Measurements from ENCODE around the gene ACHE.
"Not testable (repeated sequence)": the region's sequence is repeated elsewhere in the genome, so short reads cannot be mapped to it uniquely, and the experiment has no call there.

The ACHE gene

DNA sequence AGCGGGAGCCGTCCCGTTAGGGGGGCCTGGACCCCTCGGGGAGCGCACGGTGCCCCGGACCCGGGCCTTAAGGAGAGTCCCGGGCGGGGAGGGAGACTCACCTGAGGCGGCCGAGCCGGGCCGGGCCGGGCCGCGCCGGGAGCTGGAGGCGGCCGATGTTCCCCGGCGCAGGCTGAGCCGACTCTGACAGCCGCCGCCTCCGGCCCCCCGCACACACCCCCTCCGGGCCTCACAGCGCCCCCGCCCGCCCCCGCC is at the start of gene ACHE:
Gene ACHE, minus strand, starts transcription at position 188 of the 255 bp plus-strand sequence. CDS start 1,656 bp downstream, outside the sequence.
- no peaks in the 10 kb centered on the region for H3K36me3 ChIP-seq (ENCODE audit: insufficient read depth, low read length)
- H3K9ac ChIP-seq (ENCODE audit: low read depth, low read length) = peak within 1 kb of the TSS; percentile 70
- no peaks in the 10 kb centered on the region for H3K9me3 ChIP-seq (ENCODE audit: control insufficient read depth, insufficient read depth, low read length)
- H3K4me1 ChIP-seq (ENCODE audit: insufficient read depth, low read length) = no peaks in the 10 kb centered on the region; the same call in 1 of the 2 replicates

DNA sequence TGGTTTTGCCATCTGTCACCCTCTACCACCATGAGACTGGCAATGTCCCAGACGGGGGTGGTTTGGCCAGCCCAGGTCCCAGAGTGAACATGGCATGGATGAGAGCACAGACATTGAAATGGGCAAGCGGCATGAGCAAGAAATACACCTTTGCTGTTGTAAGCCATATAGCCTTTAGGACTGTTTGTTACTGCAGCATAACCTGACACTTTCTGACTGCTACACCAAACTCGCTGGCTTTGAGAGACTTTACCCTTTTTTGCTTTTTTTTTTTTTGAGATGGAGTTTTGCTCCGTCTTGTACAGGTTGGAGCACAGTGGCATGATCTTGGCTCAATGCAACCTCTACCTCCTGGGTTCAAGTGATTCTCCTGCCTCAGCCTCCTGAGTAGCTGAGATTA is 48.5 kb upstream of the ACHE start:
- no peak overlapping the region for H3K9ac ChIP-seq (ENCODE audit: low read depth, low read length)
- H3K4me1 ChIP-seq (ENCODE audit: insufficient read depth, low read length) = no peaks in the 10 kb centered on the region; the same call in 1 of the 2 replicates
- no peaks in the 10 kb centered on the region; the same call in 1 of the 2 replicates for H3K36me3 ChIP-seq (ENCODE audit: insufficient read depth, low read length)
- no peaks in the 10 kb centered on the region; the same call in 1 of the 2 replicates for H3K9me3 ChIP-seq (ENCODE audit: control insufficient read depth, insufficient read depth, low read length)

DNA sequence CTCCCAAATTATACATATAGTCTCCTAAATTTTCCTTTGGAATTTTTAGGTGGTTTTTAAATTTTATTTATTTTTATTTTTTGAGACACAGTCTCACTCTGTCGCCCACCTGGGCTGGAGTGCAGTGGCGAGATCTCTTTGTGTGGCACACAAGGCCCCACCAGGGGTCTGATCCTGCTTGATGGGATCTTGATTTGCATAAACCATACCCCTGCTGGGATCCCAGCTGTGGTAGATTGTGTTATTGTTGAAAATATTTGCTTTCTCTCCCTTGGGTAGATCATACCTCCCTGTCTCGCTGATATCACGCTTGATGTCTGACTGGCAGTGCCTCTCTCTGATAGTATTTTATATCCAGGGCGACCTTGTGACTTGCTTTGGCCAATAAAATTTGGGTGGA is 48.0 kb upstream of the ACHE start:
- no peaks in the 10 kb centered on the region; the same call in 1 of the 2 replicates for H3K9me3 ChIP-seq (ENCODE audit: control insufficient read depth, insufficient read depth, low read length)
- no peak overlapping the region for H3K9ac ChIP-seq (ENCODE audit: low read depth, low read length)
- no peaks in the 10 kb centered on the region; the same call in 1 of the 2 replicates for H3K36me3 ChIP-seq (ENCODE audit: insufficient read depth, low read length)
- no peaks in the 10 kb centered on the region; the same call in 1 of the 2 replicates for H3K4me1 ChIP-seq (ENCODE audit: insufficient read depth, low read length)

DNA sequence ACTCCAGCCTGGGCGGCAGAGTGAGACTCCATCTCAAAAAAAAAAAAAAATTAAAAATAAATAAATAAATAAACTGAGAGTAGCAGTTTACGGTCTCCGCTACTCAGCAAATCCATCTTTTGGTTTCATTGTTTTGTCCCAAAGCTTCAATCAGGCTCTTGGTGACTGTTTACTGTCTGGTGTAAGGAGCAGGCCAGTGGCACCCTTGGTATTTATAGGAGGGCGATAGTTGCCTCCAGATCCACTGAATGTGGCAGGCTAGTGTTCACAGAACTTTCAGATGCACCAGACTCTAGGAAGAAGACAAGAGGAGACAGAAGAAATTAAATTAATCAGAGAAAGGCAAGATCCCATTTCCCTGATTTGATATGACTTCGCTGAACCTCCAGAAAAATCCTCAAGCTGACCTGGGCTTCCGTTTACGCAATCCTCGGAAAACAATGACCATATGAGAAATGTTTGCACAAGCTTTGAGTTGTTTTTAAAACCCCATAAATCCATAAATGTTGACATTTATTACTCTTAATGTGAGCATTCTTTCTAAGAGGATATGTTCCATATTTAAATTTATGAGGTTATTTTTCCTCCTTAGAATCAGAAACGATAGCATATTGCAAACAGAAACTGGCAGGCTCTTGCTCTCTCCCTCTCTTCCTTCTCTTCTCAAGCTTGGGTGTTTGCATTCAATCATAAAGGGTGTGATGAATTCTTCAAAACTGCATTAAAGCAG is 46.5 kb upstream of the ACHE start:
- Histone ChIP-seq H3K9me3 (ENCODE audit: control insufficient read depth, insufficient read depth, low read length) (no peaks in the 10 kb centered on the region; the same call in 1 of the 2 replicates), H3K9ac (ENCODE audit: low read depth, low read length) (no peak overlapping the region), H3K4me1 (ENCODE audit: insufficient read depth, low read length) (no peaks in the 10 kb centered on the region; the same call in 1 of the 2 replicates), H3K36me3 (ENCODE audit: insufficient read depth, low read length) (no peaks in the 10 kb centered on the region; the same call in 1 of the 2 replicates)

DNA sequence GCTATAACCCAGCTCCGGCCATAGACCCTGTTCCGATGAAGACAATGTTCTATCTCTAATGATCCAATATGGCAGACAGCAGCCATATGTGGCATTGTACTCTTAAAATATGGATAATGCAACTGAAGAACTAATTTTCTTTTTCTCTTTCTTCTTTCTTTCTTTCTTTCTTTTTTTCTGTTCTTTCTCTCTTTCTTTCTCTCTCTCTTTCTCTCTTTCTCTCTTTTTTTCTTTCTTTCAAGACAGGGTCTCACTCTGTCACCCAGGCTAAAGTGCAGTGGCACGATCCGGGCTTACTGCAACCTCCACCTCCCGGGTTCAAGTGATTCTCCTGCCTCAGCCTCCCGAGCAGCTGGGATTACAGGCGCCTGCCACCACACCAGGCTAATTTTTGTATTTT is 40.5 kb upstream of the ACHE start:
- H3K36me3 ChIP-seq (ENCODE audit: insufficient read depth, low read length); H3K9me3 ChIP-seq (ENCODE audit: control insufficient read depth, insufficient read depth, low read length); H3K4me1 ChIP-seq (ENCODE audit: insufficient read depth, low read length); H3K9ac ChIP-seq (ENCODE audit: low read depth, low read length): not testable (repeated sequence)

DNA sequence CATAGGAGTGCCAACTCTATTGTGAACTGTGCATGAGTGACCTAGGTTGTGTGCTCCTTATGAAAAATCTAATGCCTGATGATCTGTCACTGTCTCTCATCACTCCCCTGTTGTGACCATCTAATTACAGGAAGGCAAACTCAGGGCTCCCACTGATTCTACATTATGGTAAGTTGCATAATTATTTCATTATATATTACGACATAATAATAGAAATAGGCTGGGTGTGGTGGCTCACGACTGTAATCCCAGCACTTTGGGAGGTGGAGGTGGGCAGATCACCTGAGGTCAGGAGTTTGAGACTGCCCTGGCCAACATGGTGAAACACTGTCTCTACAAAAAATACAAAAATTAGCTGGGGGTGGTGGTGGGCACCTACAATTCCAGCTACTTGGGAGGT is 39.7 kb upstream of the ACHE start:
- not testable (repeated sequence) for H3K36me3 ChIP-seq (ENCODE audit: insufficient read depth, low read length); H3K4me1 ChIP-seq (ENCODE audit: insufficient read depth, low read length)

DNA sequence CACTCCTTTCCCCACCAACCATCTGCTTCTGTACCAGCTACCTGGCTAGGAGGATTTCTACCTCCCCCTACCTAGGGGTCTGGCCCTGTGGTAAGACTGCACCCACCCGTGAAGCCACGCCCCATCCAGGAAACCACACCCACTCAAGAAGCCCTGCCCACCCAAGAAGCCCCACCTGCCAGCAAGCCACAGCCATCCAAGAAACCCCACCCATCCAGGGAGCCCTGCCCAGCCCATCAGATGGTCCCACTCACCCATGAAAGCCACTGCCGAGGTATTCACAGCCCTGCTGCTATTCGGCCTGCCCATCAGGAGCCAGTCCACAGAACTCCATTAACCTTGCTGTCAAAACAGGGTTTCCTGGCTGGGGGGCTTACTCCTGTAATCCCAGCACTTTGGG is 38.0 kb upstream of the ACHE start:
- Histone ChIP-seq H3K36me3 (ENCODE audit: insufficient read depth, low read length) (no peaks in the 10 kb centered on the region), H3K4me1 (ENCODE audit: insufficient read depth, low read length) (peaks cover 7% of the 10 kb centered on the region), H3K9ac (ENCODE audit: low read depth, low read length) (no peak overlapping the region), H3K9me3 (ENCODE audit: control insufficient read depth, insufficient read depth, low read length) (peaks cover 3% of the 10 kb centered on the region; the same call in 1 of the 2 replicates)

More for the DNA sequence above, 39.7 kb upstream of the ACHE start:
- H3K9ac ChIP-seq (ENCODE audit: low read depth, low read length); H3K9me3 ChIP-seq (ENCODE audit: control insufficient read depth, insufficient read depth, low read length): not testable (repeated sequence)

DNA sequence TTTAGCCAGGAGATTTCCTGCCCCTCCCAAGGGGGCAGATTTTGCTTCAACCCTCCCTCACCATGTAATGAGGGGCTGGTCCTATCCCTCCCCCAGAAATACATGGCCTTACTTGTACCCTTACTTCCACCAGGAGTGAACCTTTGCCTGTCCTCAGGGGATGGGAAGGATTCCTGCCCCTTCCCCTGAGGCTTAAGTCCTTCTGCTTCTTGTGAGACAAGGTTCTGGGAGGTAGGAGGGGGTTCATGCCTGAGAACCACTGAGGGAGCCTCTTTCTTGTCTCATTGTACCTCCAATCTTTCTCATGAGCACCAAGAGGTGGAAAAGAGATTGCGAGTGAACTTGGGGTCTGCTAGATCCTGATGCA is 34.1 kb upstream of the ACHE start:
- H3K9ac ChIP-seq (ENCODE audit: low read depth, low read length) = no peak overlapping the region
- peaks cover 7% of the 10 kb centered on the region for H3K4me1 ChIP-seq (ENCODE audit: insufficient read depth, low read length)
- H3K36me3 ChIP-seq (ENCODE audit: insufficient read depth, low read length) = no peaks in the 10 kb centered on the region; the same call in 1 of the 2 replicates
- peaks cover 3% of the 10 kb centered on the region; the same call in 1 of the 2 replicates for H3K9me3 ChIP-seq (ENCODE audit: control insufficient read depth, insufficient read depth, low read length)

DNA sequence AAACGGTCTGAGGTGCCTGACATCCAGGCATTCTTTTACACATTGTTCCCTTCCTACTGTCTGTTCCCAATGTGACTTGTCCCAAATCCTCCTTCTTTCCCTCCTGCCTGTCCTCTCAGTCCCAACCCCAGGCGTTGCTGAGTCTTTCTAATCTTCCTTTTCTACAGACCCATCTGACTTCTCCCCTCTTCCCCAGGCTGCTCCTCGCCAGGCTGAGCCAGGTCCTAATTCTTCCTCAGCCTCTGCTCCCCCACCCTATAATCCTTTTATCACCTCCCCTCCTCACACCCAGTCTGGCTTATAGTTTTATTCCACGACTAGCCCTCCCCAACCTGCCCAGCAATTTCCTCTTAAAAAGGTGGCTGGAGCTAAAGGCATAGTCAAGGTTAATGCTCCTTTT is 27.9 kb upstream of the ACHE start:
- not testable (repeated sequence) for H3K9me3 ChIP-seq (ENCODE audit: control insufficient read depth, insufficient read depth, low read length); H3K9ac ChIP-seq (ENCODE audit: low read depth, low read length); H3K36me3 ChIP-seq (ENCODE audit: insufficient read depth, low read length)
- H3K4me1 ChIP-seq (ENCODE audit: insufficient read depth, low read length) = peaks cover 11% of the 10 kb centered on the region

DNA sequence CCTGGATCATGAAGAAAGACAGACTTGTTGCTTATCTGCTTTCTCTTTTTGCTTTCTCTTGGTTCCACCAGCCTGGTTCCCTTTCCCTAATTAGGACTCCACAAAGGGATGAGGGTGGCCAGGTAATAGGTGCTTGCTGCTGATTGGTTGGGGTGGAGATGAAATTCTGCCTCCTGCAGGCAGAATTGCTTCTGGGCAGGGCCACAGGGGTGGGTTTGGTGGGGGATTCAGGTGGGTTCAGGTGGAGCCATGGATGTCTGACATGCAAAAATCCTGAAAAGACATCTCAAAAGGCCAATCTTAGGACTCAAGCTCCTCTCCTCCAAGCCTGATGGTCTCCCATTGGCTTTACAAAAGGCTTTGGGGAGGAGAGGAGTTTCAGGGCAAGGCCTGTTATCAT is 25.4 kb upstream of the ACHE start:
- no peaks in the 10 kb centered on the region for H3K9me3 ChIP-seq (ENCODE audit: control insufficient read depth, insufficient read depth, low read length)
- H3K36me3 ChIP-seq (ENCODE audit: insufficient read depth, low read length) = no peaks in the 10 kb centered on the region; the same call in 1 of the 2 replicates
- H3K4me1 ChIP-seq (ENCODE audit: insufficient read depth, low read length) = peaks cover 15% of the 10 kb centered on the region
- H3K9ac ChIP-seq (ENCODE audit: low read depth, low read length) = no peak overlapping the region

DNA sequence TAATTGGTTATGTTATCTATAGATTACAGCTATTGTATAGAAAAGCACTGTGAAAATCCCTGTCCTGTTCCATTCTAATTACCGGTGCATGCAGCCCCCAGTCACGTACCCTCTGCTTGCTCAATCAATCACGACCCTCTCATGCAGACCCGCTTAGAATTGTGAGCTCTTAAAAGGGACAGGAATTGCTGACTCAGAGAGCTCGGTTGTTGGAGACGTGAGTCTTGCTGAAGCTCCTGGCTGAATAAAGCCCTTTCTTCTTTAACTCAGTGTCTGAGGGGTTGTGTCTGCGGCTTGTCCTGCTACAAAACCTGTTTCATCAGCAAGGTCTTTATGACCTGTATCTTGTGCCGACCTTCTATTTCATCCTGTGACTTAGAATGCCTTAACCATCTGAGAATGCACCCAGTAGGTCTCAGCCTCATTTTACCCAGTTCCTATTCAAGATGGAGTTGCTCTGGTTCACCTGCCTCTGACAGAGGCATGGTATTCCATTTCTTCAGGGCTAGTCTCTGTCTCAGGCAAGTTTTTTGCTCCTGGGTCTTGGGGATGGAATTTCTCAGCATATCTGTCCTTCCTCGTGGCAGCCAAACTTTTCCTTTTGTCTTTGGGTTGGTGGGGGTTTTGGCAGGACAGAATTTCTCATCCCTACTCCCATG is 24.2 kb upstream of the ACHE start:
- H3K9ac ChIP-seq (ENCODE audit: low read depth, low read length); H3K36me3 ChIP-seq (ENCODE audit: insufficient read depth, low read length); H3K9me3 ChIP-seq (ENCODE audit: control insufficient read depth, insufficient read depth, low read length): not testable (repeated sequence)
- H3K4me1 ChIP-seq (ENCODE audit: insufficient read depth, low read length) = peaks cover 15% of the 10 kb centered on the region

DNA sequence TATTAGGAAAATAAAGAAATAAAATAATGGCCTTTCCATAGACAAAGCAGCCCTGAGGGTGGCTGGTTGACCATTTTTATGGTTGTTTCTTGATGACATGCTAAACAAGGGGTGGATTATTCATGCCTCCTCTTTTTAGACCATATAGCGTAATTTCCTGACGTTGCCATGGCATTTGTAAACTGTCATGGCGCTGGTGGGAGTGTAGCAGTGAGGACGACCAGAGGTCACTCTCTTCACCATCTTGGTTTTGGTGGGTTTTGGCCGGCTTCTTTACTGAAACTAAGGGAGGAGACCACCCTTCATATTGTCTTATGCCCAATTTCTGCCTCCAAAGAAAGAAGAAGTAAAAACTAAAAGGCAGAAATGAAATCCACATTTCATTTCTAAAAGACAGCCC is 23.6 kb upstream of the ACHE start:
- H3K9ac ChIP-seq (ENCODE audit: low read depth, low read length); H3K36me3 ChIP-seq (ENCODE audit: insufficient read depth, low read length); H3K9me3 ChIP-seq (ENCODE audit: control insufficient read depth, insufficient read depth, low read length): not testable (repeated sequence)
- H3K4me1 ChIP-seq (ENCODE audit: insufficient read depth, low read length) = peaks cover 15% of the 10 kb centered on the region

DNA sequence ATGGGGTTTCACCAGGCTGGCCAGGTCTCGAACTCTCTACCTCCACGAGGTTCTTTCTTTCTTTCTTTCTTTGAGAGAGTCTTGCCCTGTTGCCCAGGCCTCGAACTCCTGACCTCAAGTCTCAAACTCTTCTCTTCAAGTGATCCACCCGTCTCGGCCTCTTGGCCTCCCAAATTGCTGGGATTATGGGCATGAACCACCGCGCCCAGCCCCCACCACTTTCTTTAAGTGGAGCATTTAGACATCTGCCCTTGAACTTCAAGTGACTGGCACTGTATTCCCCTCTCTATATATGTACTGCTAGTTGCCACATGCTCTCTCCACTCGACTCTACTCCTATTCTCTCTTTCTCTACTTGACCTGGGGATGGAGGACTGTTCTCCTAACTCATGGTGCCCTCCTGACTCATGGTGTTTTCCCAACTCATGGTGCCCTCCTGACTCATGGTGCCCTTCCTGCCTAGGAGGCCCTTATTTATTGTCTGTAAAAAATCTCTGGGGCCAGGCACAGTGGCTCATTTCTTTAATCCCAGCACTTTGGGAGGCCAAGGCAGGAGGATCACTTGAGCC is 19.3 kb upstream of the ACHE start:
- Histone ChIP-seq H3K9me3 (ENCODE audit: control insufficient read depth, insufficient read depth, low read length) (no peaks in the 10 kb centered on the region), H3K36me3 (ENCODE audit: insufficient read depth, low read length) (no peaks in the 10 kb centered on the region), H3K9ac (ENCODE audit: low read depth, low read length) (no peak overlapping the region), H3K4me1 (ENCODE audit: insufficient read depth, low read length) (peaks cover 9% of the 10 kb centered on the region; the same call in 1 of the 2 replicates)

DNA sequence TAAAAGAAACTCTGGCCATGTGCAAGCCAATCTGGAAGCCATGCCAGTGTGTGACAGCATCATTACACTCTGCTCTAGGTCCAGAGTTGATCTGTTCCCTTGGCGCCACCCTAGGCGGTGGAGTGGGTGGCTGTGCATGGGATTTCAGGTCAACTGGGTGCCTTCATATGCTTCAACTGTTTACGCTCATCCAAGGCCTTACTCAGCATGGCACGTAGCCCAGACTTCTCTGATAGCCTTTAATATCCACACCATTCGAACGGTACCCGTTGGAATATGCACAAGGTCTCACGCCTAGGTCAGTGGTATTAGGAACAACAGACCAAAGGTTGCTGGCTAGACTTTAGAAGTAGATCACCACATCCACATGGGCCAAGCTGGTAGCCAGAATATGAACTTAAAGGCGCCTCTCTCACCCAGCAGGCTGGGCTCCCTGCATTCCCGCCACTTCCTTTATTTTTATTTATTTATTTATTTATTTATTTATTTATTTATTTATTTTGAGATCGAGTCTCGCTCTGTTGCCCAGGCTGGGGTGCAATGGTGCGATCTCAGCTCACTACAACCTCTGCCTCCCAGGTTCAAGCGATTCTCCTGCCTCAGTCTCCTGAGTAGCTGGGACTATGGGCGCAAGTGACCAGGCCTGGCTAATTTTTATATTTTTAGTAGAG is 18.7 kb upstream of the ACHE start:
- Histone ChIP-seq H3K9ac (ENCODE audit: low read depth, low read length) (no peak overlapping the region), H3K9me3 (ENCODE audit: control insufficient read depth, insufficient read depth, low read length) (no peaks in the 10 kb centered on the region), H3K36me3 (ENCODE audit: insufficient read depth, low read length) (no peaks in the 10 kb centered on the region), H3K4me1 (ENCODE audit: insufficient read depth, low read length) (peaks cover 9% of the 10 kb centered on the region; the same call in 1 of the 2 replicates)
